Parathyroid adenoma (tissue), 2 donors: Measurements from ENCODE around the gene PALD1.

Source experiments
- H2AFZ ChIP-seq: fragments of 300-600 bp; sonication (generic); one replicate; pipeline ENCODE4 v1.7.0; 2017; ENCODE audit warnings: antibody characterized with exemption, mild to moderate bottlenecking
- H3K27ac ChIP-seq: fragments of 300-600 bp; sonication (generic); one replicate; pipeline ENCODE4 v1.7.0; 2017
- H3K27me3 ChIP-seq: fragments of 300-600 bp; sonication (generic); one replicate; pipeline ENCODE4 v1.7.0; 2017; ENCODE audit warnings: low read length; ENCODE audit not compliant: control insufficient read depth, insufficient read depth
- H3K36me3 ChIP-seq: fragments of 300-600 bp; sonication (generic); one replicate; pipeline ENCODE4 v1.7.0; 2017; ENCODE audit warnings: low read length; ENCODE audit not compliant: control insufficient read depth, insufficient read depth
- H3K4me1 ChIP-seq: fragments of 300-600 bp; sonication (generic); one replicate; pipeline ENCODE4 v1.7.0; 2017; ENCODE audit warnings: control low read depth
- H3K4me2 ChIP-seq: fragments of 300-600 bp; sonication (generic); one replicate; pipeline ENCODE4 v1.7.0; 2017; ENCODE audit warnings: low read length
- H3K4me3 ChIP-seq: fragments of 300-600 bp; sonication (generic); one replicate; pipeline ENCODE4 v1.7.0; 2017; ENCODE audit warnings: low read depth, low read length
- H3K79me2 ChIP-seq: fragments of 300-600 bp; sonication (generic); one replicate; pipeline ENCODE4 v1.7.0; 2017; ENCODE audit warnings: control low read depth
- H3K9ac ChIP-seq: fragments of 300-600 bp; sonication (generic); one replicate; pipeline ENCODE4 v1.7.0; 2017; ENCODE audit warnings: mild to moderate bottlenecking
- H3K9me3 ChIP-seq: fragments of 300-600 bp; sonication (generic); one replicate; pipeline ENCODE4 v1.7.0; 2017; ENCODE audit warnings: low read length; ENCODE audit not compliant: control insufficient read depth
- CTCF ChIP-seq: fragments of 300-600 bp; sonication (generic); IDR thresholded peaks from one replicate; pipeline ENCODE4 v1.7.0; 2017; ENCODE audit warnings: antibody characterized with exemption, mild to moderate bottlenecking
- donor health status: primary hyperparathyroidism.

Gene PALD1

DNA sequence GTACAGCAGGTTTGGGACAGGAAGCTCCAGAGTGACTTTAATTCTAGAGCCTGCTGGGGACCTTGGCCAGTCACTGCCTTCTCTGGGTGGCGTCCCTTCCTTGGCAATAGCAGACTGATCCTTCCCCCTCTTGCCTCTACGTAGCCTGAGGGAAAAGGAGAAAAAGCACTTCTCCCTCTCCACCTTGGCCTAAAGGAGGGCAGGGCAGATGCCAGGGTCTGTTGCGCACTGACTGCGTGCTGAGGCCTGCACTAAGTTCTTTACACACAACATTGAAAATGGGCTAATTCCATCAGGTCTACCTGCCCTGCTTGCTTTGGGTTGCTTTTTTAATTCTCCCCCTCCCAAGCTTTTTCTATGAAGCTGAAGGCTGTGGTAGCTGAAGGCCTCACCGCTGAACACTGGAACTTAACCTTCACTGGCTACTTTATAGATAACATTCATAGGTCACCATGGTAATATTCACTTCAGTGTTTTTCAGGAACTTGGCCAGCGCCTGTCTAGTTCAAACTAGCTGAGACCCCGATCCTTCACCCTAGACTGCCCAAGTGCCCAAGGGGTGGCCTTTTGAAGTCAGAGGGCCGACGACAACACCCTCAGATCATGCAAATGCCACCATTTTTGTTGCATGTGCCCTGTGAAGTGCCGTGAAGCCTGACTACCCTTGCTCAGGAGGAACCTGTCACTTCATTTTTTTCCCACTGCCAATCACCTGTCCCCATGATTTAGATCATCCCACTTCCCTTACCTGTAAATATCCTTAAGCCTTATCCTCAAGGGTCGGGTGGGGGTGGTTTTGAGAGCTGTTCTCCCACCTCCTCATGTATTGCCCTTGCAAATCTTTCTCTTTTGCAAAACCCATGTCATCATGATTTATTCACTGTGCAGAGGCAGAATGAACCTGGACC, 95.3 kb downstream of the PALD1 start:
- Histone ChIP-seq H3K36me3 (no peaks in the 10 kb centered on the region), H3K9ac (no peak overlapping the region), H3K4me2 (no peak overlapping the region), H3K4me1 (peaks cover 4% of the 10 kb centered on the region), H3K27ac (no peak overlapping the region), H3K4me3 (no peak overlapping the region), H3K9me3 (no peaks in the 10 kb centered on the region), H3K79me2 (no peaks in the 10 kb centered on the region), H3K27me3 (no peaks in the 10 kb centered on the region), H2AFZ (no peak overlapping the region)
- TF ChIP-seq CTCF = no peak

DNA sequence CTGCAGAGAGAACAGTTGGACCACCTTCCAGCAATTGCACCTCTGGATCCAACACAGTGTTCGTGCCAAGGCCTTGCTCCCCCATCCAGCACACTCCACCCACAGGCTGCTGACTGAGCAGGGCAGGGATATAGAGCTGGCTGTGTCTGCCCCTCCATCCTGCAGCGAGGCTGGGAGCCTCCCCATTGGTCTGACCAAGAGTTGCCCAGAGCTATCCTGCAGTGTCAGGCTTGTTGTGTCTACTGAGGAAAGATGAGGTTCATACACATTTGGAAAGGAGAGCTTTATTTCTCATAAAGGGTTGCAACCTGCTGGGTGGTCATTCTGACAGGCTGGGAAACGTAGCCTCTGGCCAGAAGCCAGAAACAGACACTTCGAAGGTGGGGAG, 96.9 kb downstream of the PALD1 start:
- Histone ChIP-seq H3K27me3 (no peaks in the 10 kb centered on the region), H3K4me3 (no peak overlapping the region), H3K4me2 (no peak overlapping the region), H3K9me3 (no peaks in the 10 kb centered on the region), H3K27ac (no peak overlapping the region), H3K36me3 (no peaks in the 10 kb centered on the region), H3K9ac (no peak overlapping the region), H3K79me2 (no peaks in the 10 kb centered on the region), H3K4me1 (peaks cover 4% of the 10 kb centered on the region), H2AFZ (no peak overlapping the region)
- no peak for TF ChIP-seq CTCF

GRCh38 chr10:70575874-70576802, 97.6 kb downstream of the PALD1 start:
- H3K27ac ChIP-seq = no peak overlapping the region
- no peak overlapping the region for H3K4me2 ChIP-seq
- no peak overlapping the region for H3K9ac ChIP-seq
- H3K4me1 ChIP-seq = peaks cover 4% of the 10 kb centered on the region
- H3K9me3 ChIP-seq = no peaks in the 10 kb centered on the region
- H2AFZ ChIP-seq = no peak overlapping the region
- no peaks in the 10 kb centered on the region for H3K36me3 ChIP-seq
- no peak overlapping the region for H3K4me3 ChIP-seq
- no peak for TF ChIP-seq CTCF
- no peaks in the 10 kb centered on the region for H3K79me2 ChIP-seq
- H3K27me3 ChIP-seq = no peaks in the 10 kb centered on the region

GRCh38 chr10:70576803-70577517, 98.4 kb downstream of the PALD1 start:
- Histone ChIP-seq H2AFZ (no peak overlapping the region), H3K4me3 (no peak overlapping the region), H3K27me3 (no peaks in the 10 kb centered on the region), H3K36me3 (no peaks in the 10 kb centered on the region), H3K79me2 (no peaks in the 10 kb centered on the region), H3K4me1 (peaks cover 4% of the 10 kb centered on the region), H3K9ac (no peak overlapping the region), H3K9me3 (no peaks in the 10 kb centered on the region), H3K4me2 (no peak overlapping the region), H3K27ac (no peak overlapping the region)
- no peak for TF ChIP-seq CTCF
